Astrocyte (in vitro differentiated cells and primary cell): ENCODE measurements around the gene PARD3B. TPM values are rescaled to one million over a fixed set of nuclear protein-coding genes. Genes with fewer than 3 reads are reported as not detected.
A peak's percentile ranks its signal among the peaks of the same experiment; 100 is the strongest.

Experiments
- DNase-seq: peaks from one replicate; pipeline ENCODE4 v3.0.0-alpha.2; 2010; ENCODE audit warnings: low read depth
- FAIRE-seq: peaks from 2 replicates; lab custom pipeline; 2011; peaks lifted over from hg19 to GRCh38; lab: Jason Lieb, UNC
- H2AFZ ChIP-seq: 2 replicates; pipeline ENCODE4 v1.6.0; 2012; ENCODE audit warnings: low read depth, low read length, inconsistent platforms
- H3K27ac ChIP-seq: 2 replicates; pipeline ENCODE4 v1.5.1; 2011; ENCODE audit warnings: low read depth, low read length, inconsistent platforms
- H3K27me3 ChIP-seq: 2 replicates; pipeline ENCODE4 v1.6.0; 2011; ENCODE audit warnings: low read length, inconsistent platforms; ENCODE audit not compliant: insufficient read depth
- H3K36me3 ChIP-seq: 2 replicates; pipeline ENCODE4 v1.5.1; 2011; ENCODE audit warnings: low read length, inconsistent platforms; ENCODE audit not compliant: insufficient read depth
- H3K4me1 ChIP-seq: 2 replicates; pipeline ENCODE4 v1.5.1; 2011; ENCODE audit warnings: low read length, inconsistent platforms; ENCODE audit not compliant: insufficient read depth
- H3K4me2 ChIP-seq: 2 replicates; pipeline ENCODE4 v1.6.0; 2012; ENCODE audit warnings: low read length, inconsistent platforms
- H3K4me3 ChIP-seq: 2 replicates; pipeline ENCODE4 v1.5.1; 2011; ENCODE audit warnings: low read depth, mild to moderate bottlenecking, low read length, inconsistent platforms; ENCODE audit not compliant: insufficient read depth
- H3K79me2 ChIP-seq: 2 replicates; pipeline ENCODE4 v1.6.0; 2012; ENCODE audit warnings: mild to moderate bottlenecking, low read length, inconsistent platforms; ENCODE audit not compliant: insufficient read depth
- H3K9ac ChIP-seq: 2 replicates; pipeline ENCODE4 v1.6.0; 2012; ENCODE audit warnings: mild to moderate bottlenecking, low read length, inconsistent platforms
- H3K9me3 ChIP-seq: 2 replicates; pipeline ENCODE4 v1.5.1; 2012; ENCODE audit warnings: low read depth, mild to moderate bottlenecking, low read length, inconsistent platforms; ENCODE audit not compliant: insufficient read depth
- H4K20me1 ChIP-seq: 2 replicates; pipeline ENCODE4 v1.6.0; 2012; ENCODE audit warnings: low read length, inconsistent platforms; ENCODE audit not compliant: insufficient read depth
- H3K27ac Mint-ChIP-seq: one replicate; pipeline ENCODE4 v1.8.0; 2021; ENCODE audit warnings: mild to moderate bottlenecking, mixed read lengths; ENCODE audit not compliant: unreplicated experiment
- H3K27me3 Mint-ChIP-seq: one replicate; pipeline ENCODE4 v1.8.0; 2021; ENCODE audit warnings: low read depth, mixed read lengths; ENCODE audit not compliant: unreplicated experiment
- H3K36me3 Mint-ChIP-seq: one replicate; pipeline ENCODE4 v1.8.0; 2021; ENCODE audit warnings: low read depth, mixed read lengths; ENCODE audit not compliant: unreplicated experiment
- H3K4me1 Mint-ChIP-seq: one replicate; pipeline ENCODE4 v1.8.0; 2021; ENCODE audit warnings: low read depth, mixed read lengths; ENCODE audit not compliant: unreplicated experiment
- H3K4me3 Mint-ChIP-seq: one replicate; pipeline ENCODE4 v1.8.0; 2021; ENCODE audit warnings: mild to moderate bottlenecking, moderate library complexity, mixed read lengths; ENCODE audit not compliant: unreplicated experiment
- H3K9me3 Mint-ChIP-seq: one replicate; pipeline ENCODE4 v1.8.0; 2021; ENCODE audit warnings: mild to moderate bottlenecking, mixed read lengths; ENCODE audit not compliant: unreplicated experiment
- CTCF ChIP-seq: IDR thresholded peaks from 2 replicates; pipeline ENCODE4 v1.5.1; 2011; ENCODE audit warnings: low read depth, mild to moderate bottlenecking, inconsistent platforms, low read length, moderate library complexity; ENCODE audit not compliant: insufficient read depth
- EZH2 ChIP-seq: IDR thresholded peaks from 2 replicates; pipeline ENCODE4 v1.6.1; 2012; ENCODE audit warnings: mild to moderate bottlenecking, low read length, inconsistent platforms; ENCODE audit not compliant: insufficient read depth
- total RNA-seq: library from RNA; stranded (reverse); gene quantifications from 2 replicates; pipeline ENCODE4 v1.2.1, GENCODE V29; 2021

Gene PARD3B
- total RNA-seq, 1 donor from 2014 or later, result 6.5 TPM

GRCh38 chr2:205352094-205352493 lies 806.8 kb downstream of the PARD3B start:
- no peak overlapping the region for H2AFZ ChIP-seq
- H3K9ac ChIP-seq, result no peak overlapping the region
- Mint-ChIP-seq H3K27me3 (no peaks in the 10 kb centered on the region), H3K36me3 (no peaks in the 10 kb centered on the region), H3K27ac (no peak overlapping the region), H3K4me3 (no peak overlapping the region), H3K4me1 (peaks cover 6% of the 10 kb centered on the region), H3K9me3 (no peaks in the 10 kb centered on the region)
- H3K36me3 ChIP-seq, result no peaks in the 10 kb centered on the region
- no peak for TF ChIP-seq EZH2
- no peaks in the 10 kb centered on the region for H3K79me2 ChIP-seq
- no peak for FAIRE-seq
- H3K27me3 ChIP-seq, result no peaks in the 10 kb centered on the region
- H3K4me2 ChIP-seq, result no peak overlapping the region
- no peak for DNase-seq
- H3K4me3 ChIP-seq, result no peak overlapping the region
- H3K27ac ChIP-seq, result no peak overlapping the region
- H3K9me3 ChIP-seq, result no peaks in the 10 kb centered on the region
- H4K20me1 ChIP-seq, result no peaks in the 10 kb centered on the region
- H3K4me1 ChIP-seq, result no peaks in the 10 kb centered on the region

DNA sequence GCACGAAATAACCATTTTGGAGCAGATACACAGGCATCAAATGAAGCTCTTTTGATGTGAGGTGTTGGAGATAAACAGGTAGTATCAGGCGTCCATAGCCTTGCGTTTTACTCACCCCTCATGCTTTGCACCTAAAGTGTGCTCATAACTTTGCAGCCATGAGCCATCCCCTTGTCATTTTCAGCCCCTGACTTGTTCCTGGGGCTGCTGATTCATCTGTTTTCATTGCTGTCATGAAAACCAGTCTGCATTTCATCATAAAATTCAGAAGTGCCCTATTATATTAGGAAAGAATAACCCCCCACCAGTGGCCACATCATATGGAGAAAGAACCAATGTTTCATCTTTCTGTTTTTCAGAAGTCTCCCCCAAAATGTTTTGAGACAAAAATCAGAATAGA lies 807.3 kb downstream of the PARD3B start:
- Mint-ChIP-seq H3K36me3 (no peaks in the 10 kb centered on the region), H3K4me1 (peaks cover 10% of the 10 kb centered on the region), H3K9me3 (no peaks in the 10 kb centered on the region), H3K27me3 (no peaks in the 10 kb centered on the region), H3K4me3 (no peak overlapping the region), H3K27ac (peak overlapping the region; percentile 37)
- H3K36me3 ChIP-seq, result no peaks in the 10 kb centered on the region
- no peaks in the 10 kb centered on the region for H4K20me1 ChIP-seq
- DNase-seq (peak; percentile 24), FAIRE-seq (no peak)
- H3K4me1 ChIP-seq, result no peaks in the 10 kb centered on the region
- no peak overlapping the region for H3K9ac ChIP-seq
- no peak overlapping the region for H3K27ac ChIP-seq
- no peaks in the 10 kb centered on the region for H3K9me3 ChIP-seq
- no peaks in the 10 kb centered on the region for H3K79me2 ChIP-seq
- H3K4me3 ChIP-seq, result no peak overlapping the region
- no peak overlapping the region for H2AFZ ChIP-seq
- TF ChIP-seq CTCF, result no peak
- TF ChIP-seq EZH2, result no peak
- no peaks in the 10 kb centered on the region for H3K27me3 ChIP-seq
- peak overlapping the region; percentile 0 for H3K4me2 ChIP-seq

DNA sequence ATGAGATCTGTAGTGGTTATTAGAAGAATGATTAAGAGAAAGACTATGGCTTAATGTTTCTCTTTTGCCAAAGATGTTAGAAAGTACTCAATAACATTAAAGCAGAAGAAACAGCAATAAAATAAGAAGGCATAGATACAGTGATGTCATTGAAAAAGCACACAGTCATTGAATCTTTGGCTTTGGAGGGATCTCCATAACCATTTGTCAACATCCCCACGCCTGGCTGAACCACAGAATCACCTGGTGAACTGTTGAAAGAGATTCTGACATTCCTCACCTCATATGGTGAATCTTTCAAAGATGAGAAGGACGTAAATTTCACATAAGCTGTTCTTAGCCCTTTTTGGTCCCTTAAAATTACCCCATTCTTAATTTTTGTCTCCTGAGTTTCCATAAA lies 812.5 kb downstream of the PARD3B start:
- H3K4me2 ChIP-seq, result no peak overlapping the region
- no peak for DNase-seq
- H3K4me3 Mint-ChIP-seq, result no peak overlapping the region
- no peaks in the 10 kb centered on the region for H3K9me3 Mint-ChIP-seq
- H2AFZ ChIP-seq, result no peak overlapping the region
- H4K20me1 ChIP-seq, result no peaks in the 10 kb centered on the region
- H3K4me1 Mint-ChIP-seq, result peaks cover 23% of the 10 kb centered on the region
- no peaks in the 10 kb centered on the region for H3K79me2 ChIP-seq
- peak overlapping the region; percentile 83 for H3K27ac Mint-ChIP-seq
- H3K4me1 ChIP-seq, result peaks cover 9% of the 10 kb centered on the region
- H3K36me3 ChIP-seq, result no peaks in the 10 kb centered on the region
- no peaks in the 10 kb centered on the region for H3K9me3 ChIP-seq
- no peak for FAIRE-seq
- TF ChIP-seq EZH2, result no peak
- no peak for TF ChIP-seq CTCF
- no peaks in the 10 kb centered on the region for H3K27me3 Mint-ChIP-seq
- H3K4me3 ChIP-seq, result no peak overlapping the region
- H3K36me3 Mint-ChIP-seq, result no peaks in the 10 kb centered on the region
- H3K27me3 ChIP-seq, result no peaks in the 10 kb centered on the region
- no peak overlapping the region for H3K9ac ChIP-seq
- H3K27ac ChIP-seq, result no peak overlapping the region
